ENCODE data around the gene WHRN. TPM values are rescaled to one million over a fixed set of nuclear protein-coding genes. Genes with fewer than 3 reads are reported as not detected.

Gene WHRN
- polyA plus RNA-seq, 1 donor (not counting 4 experiments of a cell fraction or from before 2014, with no cell fraction given) = 1.2 TPM

DNA sequence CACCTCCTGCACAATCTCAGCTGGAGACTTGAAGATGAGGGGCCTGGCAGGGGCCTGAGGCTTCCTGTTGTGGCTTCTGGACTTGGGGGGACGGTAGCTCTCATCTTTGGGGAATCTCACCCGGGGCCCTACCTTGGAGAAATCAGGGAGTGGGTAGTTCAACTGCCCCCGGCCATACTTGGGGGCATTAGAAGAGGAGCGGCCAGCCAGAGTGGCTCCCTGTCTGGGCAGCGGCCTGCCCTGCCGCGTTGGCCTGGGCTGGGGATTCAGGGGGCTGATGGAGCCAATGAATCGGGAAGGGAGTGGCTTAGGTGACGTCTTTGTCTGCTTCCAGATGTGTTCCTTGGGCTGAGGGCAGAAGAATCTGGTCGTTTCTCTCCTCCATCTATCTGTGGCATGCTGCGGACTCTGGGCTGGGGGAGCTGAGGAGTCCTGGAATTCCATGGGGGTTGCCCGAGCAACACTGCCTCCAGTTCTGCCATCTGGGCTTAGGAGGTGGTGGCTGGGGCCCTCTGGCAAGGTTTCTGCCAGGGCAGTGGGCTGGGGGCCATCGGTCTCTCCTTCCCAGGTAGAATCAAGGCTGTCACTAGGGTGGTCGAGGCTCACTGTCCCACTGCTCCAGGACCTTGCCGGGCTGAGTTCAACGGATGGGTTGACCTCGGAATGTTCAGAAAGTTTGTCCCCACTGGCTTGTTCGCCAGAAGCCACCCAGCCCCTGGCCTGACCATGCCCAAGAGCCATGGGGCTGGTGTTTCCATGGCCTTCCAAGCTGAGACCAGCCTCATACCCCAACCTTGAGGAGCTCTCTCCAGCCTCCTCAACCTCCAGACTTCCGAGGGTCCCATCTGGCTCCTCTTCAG, 128.5 kb downstream of the WHRN start:
- TF ChIP-seq, protein P1, sequence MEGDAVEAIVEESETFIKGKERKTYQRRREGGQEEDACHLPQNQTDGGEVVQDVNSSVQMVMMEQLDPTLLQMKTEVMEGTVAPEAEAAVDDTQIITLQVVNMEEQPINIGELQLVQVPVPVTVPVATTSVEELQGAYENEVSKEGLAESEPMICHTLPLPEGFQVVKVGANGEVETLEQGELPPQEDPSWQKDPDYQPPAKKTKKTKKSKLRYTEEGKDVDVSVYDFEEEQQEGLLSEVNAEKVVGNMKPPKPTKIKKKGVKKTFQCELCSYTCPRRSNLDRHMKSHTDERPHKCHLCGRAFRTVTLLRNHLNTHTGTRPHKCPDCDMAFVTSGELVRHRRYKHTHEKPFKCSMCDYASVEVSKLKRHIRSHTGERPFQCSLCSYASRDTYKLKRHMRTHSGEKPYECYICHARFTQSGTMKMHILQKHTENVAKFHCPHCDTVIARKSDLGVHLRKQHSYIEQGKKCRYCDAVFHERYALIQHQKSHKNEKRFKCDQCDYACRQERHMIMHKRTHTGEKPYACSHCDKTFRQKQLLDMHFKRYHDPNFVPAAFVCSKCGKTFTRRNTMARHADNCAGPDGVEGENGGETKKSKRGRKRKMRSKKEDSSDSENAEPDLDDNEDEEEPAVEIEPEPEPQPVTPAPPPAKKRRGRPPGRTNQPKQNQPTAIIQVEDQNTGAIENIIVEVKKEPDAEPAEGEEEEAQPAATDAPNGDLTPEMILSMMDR (optimal IDR thresholded peaks at IDR 0.05 in 1 of 3, IDR thresholded peaks at IDR 0.05 in 1 of 3, conservative IDR thresholded peaks at IDR 0.05 in 1 of 3; ENCODE audit: extremely low read depth in 1 of 3, insufficient read depth in 2 of 3, low read length in 3 of 3) = no peak
- TF ChIP-seq EZH2 (IDR thresholded peaks at IDR 0.05; ENCODE audit: low read length) = no peak
- Histone ChIP-seq H2AFZ (ENCODE audit: control insufficient read depth, low read length) (no peak overlapping the region), H3K4me1 (ENCODE audit: control insufficient read depth, extremely low read depth, insufficient read depth, low read length) (peaks cover 9% of the 10 kb centered on the region), H3K79me2 (ENCODE audit: control insufficient read depth, insufficient read depth, low read length) (no peaks in the 10 kb centered on the region), H3K27ac (ENCODE audit: control insufficient read depth, insufficient read depth, low read length) (no peak overlapping the region), H3K9me1 (ENCODE audit: control insufficient read depth, extremely low read depth, insufficient read depth, low read length) (no peaks in the 10 kb centered on the region), H3K27me3 (ENCODE audit: control insufficient read depth, extremely low read depth, insufficient read depth, low read length) (no peaks in the 10 kb centered on the region), H4K20me1 (ENCODE audit: control insufficient read depth, extremely low read depth, insufficient read depth, low read length) (no peaks in the 10 kb centered on the region), H3K4me2 (ENCODE audit: control insufficient read depth, extremely low read depth, insufficient read depth, low read depth, low read length) (no peak overlapping the region), H3K4me3 (ENCODE audit: control insufficient read depth in 2 of 3, extremely low read depth in 1 of 3, insufficient read depth in 2 of 3, low read depth in 1 of 3, low read length in 3 of 3) (no peak overlapping the region), H3K9ac (ENCODE audit: control insufficient read depth, extremely low read depth, insufficient read depth, low read length) (no peak overlapping the region), H3K36me3 (ENCODE audit: control insufficient read depth in 2 of 2, extremely low read depth in 1 of 2, insufficient read depth in 2 of 2, low read length in 2 of 2) (peaks cover 2 to 3% of the 10 kb centered on the region in 2 experiments), H3K9me3 (ENCODE audit: control insufficient read depth, low read depth, low read length) (no peaks in the 10 kb centered on the region)
- dilution Hi-C loops (cut with MboI; ENCODE audit: extremely low pct_ligation_motif_present, low sequenced_read_pairs) = no loop called here
- DNase-seq (ENCODE audit: low read depth, low spot score) (no peak), FAIRE-seq (no peak)

DNA sequence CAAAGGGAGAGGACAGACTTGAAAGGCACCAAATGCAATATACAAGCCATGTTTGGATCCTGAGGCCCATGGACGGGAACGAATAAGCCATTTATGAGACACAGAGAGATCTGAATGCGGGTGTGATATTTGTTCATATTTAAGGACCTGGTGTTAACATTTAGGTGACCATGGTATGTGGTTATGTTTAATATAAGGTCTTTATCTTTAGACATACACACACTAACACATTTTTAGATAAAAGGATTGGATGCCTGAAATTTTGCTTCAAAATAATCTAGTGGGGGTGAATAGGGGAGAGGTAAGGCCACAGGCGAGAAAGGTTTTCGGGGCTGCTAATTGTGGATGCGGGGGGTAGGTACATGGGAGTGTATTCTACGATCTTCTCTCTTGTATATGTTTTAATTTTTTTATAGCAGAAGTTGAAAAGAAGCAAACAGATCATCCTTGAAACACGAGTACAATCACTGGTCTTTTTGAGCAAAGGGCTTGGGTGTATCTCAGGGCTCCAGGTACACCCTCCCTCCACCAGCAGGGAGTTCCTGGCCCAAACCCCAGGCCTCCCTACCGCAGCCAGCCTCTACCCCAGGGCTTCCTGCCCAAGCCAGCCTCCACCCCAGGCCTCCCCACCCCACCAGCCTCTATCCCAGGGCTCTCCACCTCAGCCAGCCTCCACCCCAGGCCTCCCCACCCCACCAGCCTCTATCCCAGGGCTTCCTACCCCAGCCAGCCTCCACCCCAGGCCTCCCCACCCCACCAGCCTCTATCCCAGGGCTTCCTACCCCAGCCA, 129.7 kb downstream of the WHRN start:
- Histone ChIP-seq H3K27me3 (ENCODE audit: control insufficient read depth, extremely low read depth, insufficient read depth, low read length) (no peaks in the 10 kb centered on the region), H3K9me3 (ENCODE audit: control insufficient read depth, low read depth, low read length) (no peaks in the 10 kb centered on the region), H3K79me2 (ENCODE audit: control insufficient read depth, insufficient read depth, low read length) (no peaks in the 10 kb centered on the region), H3K27ac (ENCODE audit: control insufficient read depth, insufficient read depth, low read length) (no peak overlapping the region), H3K4me3 (ENCODE audit: control insufficient read depth in 2 of 3, extremely low read depth in 1 of 3, insufficient read depth in 2 of 3, low read depth in 1 of 3, low read length in 3 of 3) (no peak overlapping the region), H3K4me1 (ENCODE audit: control insufficient read depth, extremely low read depth, insufficient read depth, low read length) (peaks cover 17% of the 10 kb centered on the region), H3K4me2 (ENCODE audit: control insufficient read depth, extremely low read depth, insufficient read depth, low read depth, low read length) (no peak overlapping the region), H3K9me1 (ENCODE audit: control insufficient read depth, extremely low read depth, insufficient read depth, low read length) (no peaks in the 10 kb centered on the region), H4K20me1 (ENCODE audit: control insufficient read depth, extremely low read depth, insufficient read depth, low read length) (no peaks in the 10 kb centered on the region), H2AFZ (ENCODE audit: control insufficient read depth, low read length) (no peak overlapping the region), H3K36me3 (ENCODE audit: control insufficient read depth in 2 of 2, extremely low read depth in 1 of 2, insufficient read depth in 2 of 2, low read length in 2 of 2) (peaks cover 2 to 3% of the 10 kb centered on the region in 2 experiments), H3K9ac (ENCODE audit: control insufficient read depth, extremely low read depth, insufficient read depth, low read length) (no peak overlapping the region)
- dilution Hi-C loops (cut with MboI; ENCODE audit: extremely low pct_ligation_motif_present, low sequenced_read_pairs) = no loop called here
- TF ChIP-seq EZH2 (IDR thresholded peaks at IDR 0.05; ENCODE audit: low read length) = no peak
- TF ChIP-seq, protein P1 (optimal IDR thresholded peaks at IDR 0.05 in 1 of 3, IDR thresholded peaks at IDR 0.05 in 1 of 3, conservative IDR thresholded peaks at IDR 0.05 in 1 of 3; ENCODE audit: extremely low read depth in 1 of 3, insufficient read depth in 2 of 3, low read length in 3 of 3) = no peak
- FAIRE-seq (no peak), DNase-seq (ENCODE audit: low read depth, low spot score) (no peak)

Data from keratinocyte (primary cell).